ENCODE data around the gene NFIC.

Gene NFIC

GRCh38 chr19:3469638-3470499 is 103.5 kb downstream of the NFIC start:
- Histone ChIP-seq H3K27me3 (ENCODE audit: control insufficient read depth, insufficient read depth, low read length) (peaks cover 43% of the 10 kb centered on the region), H3K36me3 (ENCODE audit: control insufficient read depth, insufficient read depth, low read length) (no peaks in the 10 kb centered on the region), H3K27ac (ENCODE audit: low read depth, low read length) (no peak overlapping the region), H3K9me3 (ENCODE audit: control insufficient read depth, insufficient read depth, low read depth, low read length) (peaks cover 9% of the 10 kb centered on the region), H3K4me1 (ENCODE audit: control insufficient read depth, insufficient read depth, low read length) (no peaks in the 10 kb centered on the region), H3K4me3 (ENCODE audit: low read depth, low read length) (no peak overlapping the region), H3K9ac (ENCODE audit: low read length) (no peak overlapping the region)

- Histone ChIP-seq H3K9ac (ENCODE audit: low read length) (no peak overlapping the region), H3K4me3 (ENCODE audit: low read depth, low read length) (no peak overlapping the region), H3K27ac (ENCODE audit: low read depth, low read length) (no peak overlapping the region), H3K4me1 (ENCODE audit: control insufficient read depth, insufficient read depth, low read length) (no peaks in the 10 kb centered on the region), H3K36me3 (ENCODE audit: control insufficient read depth, insufficient read depth, low read length) (no peaks in the 10 kb centered on the region), H3K9me3 (ENCODE audit: control insufficient read depth, insufficient read depth, low read depth, low read length) (peaks cover 9% of the 10 kb centered on the region), H3K27me3 (ENCODE audit: control insufficient read depth, insufficient read depth, low read length) (peaks cover 40% of the 10 kb centered on the region)
Observed at GRCh38 chr19:3470500-3471128, 104.2 kb downstream of the NFIC start.

GRCh38 chr19:3471954-3472655 is 105.7 kb downstream of the NFIC start:
- H3K9me3 ChIP-seq (ENCODE audit: control insufficient read depth, insufficient read depth, low read depth, low read length): peaks cover 9% of the 10 kb centered on the region
- no peak overlapping the region for H3K27ac ChIP-seq (ENCODE audit: low read depth, low read length)
- no peak overlapping the region for H3K4me3 ChIP-seq (ENCODE audit: low read depth, low read length)
- H3K36me3 ChIP-seq (ENCODE audit: control insufficient read depth, insufficient read depth, low read length): no peaks in the 10 kb centered on the region
- peaks cover 36% of the 10 kb centered on the region for H3K27me3 ChIP-seq (ENCODE audit: control insufficient read depth, insufficient read depth, low read length)
- no peaks in the 10 kb centered on the region for H3K4me1 ChIP-seq (ENCODE audit: control insufficient read depth, insufficient read depth, low read length)
- no peak overlapping the region for H3K9ac ChIP-seq (ENCODE audit: low read length)

GRCh38 chr19:3474010-3474409 is 107.6 kb downstream of the NFIC start:
- Histone ChIP-seq H3K9ac (ENCODE audit: low read length) (no peak overlapping the region), H3K27ac (ENCODE audit: low read depth, low read length) (no peak overlapping the region), H3K4me3 (ENCODE audit: low read depth, low read length) (no peak overlapping the region), H3K27me3 (ENCODE audit: control insufficient read depth, insufficient read depth, low read length) (peaks cover 47% of the 10 kb centered on the region), H3K36me3 (ENCODE audit: control insufficient read depth, insufficient read depth, low read length) (no peaks in the 10 kb centered on the region), H3K9me3 (ENCODE audit: control insufficient read depth, insufficient read depth, low read depth, low read length) (no peaks in the 10 kb centered on the region), H3K4me1 (ENCODE audit: control insufficient read depth, insufficient read depth, low read length) (no peaks in the 10 kb centered on the region)

- Histone ChIP-seq H3K27ac (ENCODE audit: low read depth, low read length) (no peak overlapping the region), H3K27me3 (ENCODE audit: control insufficient read depth, insufficient read depth, low read length) (peaks cover 41% of the 10 kb centered on the region), H3K9me3 (ENCODE audit: control insufficient read depth, insufficient read depth, low read depth, low read length) (no peaks in the 10 kb centered on the region), H3K9ac (ENCODE audit: low read length) (no peak overlapping the region), H3K4me3 (ENCODE audit: low read depth, low read length) (no peak overlapping the region), H3K36me3 (ENCODE audit: control insufficient read depth, insufficient read depth, low read length) (no peaks in the 10 kb centered on the region), H3K4me1 (ENCODE audit: control insufficient read depth, insufficient read depth, low read length) (no peaks in the 10 kb centered on the region)
Observed at GRCh38 chr19:3474614-3475013, 108.2 kb downstream of the NFIC start.

GRCh38 chr19:3475449-3475848 is 109.1 kb downstream of the NFIC start:
- H3K9ac ChIP-seq (ENCODE audit: low read length): no peak overlapping the region
- H3K27me3 ChIP-seq (ENCODE audit: control insufficient read depth, insufficient read depth, low read length): peaks cover 33% of the 10 kb centered on the region
- H3K4me3 ChIP-seq (ENCODE audit: low read depth, low read length): no peak overlapping the region
- no peaks in the 10 kb centered on the region for H3K9me3 ChIP-seq (ENCODE audit: control insufficient read depth, insufficient read depth, low read depth, low read length)
- peaks cover 1% of the 10 kb centered on the region; the same call in 1 of the 2 replicates for H3K4me1 ChIP-seq (ENCODE audit: control insufficient read depth, insufficient read depth, low read length)
- H3K36me3 ChIP-seq (ENCODE audit: control insufficient read depth, insufficient read depth, low read length): no peaks in the 10 kb centered on the region
- no peak overlapping the region for H3K27ac ChIP-seq (ENCODE audit: low read depth, low read length)

- H3K36me3 ChIP-seq (ENCODE audit: control insufficient read depth, insufficient read depth, low read length): no peaks in the 10 kb centered on the region
- H3K27ac ChIP-seq (ENCODE audit: low read depth, low read length): no peak overlapping the region
- H3K4me3 ChIP-seq (ENCODE audit: low read depth, low read length): no peak overlapping the region
- H3K27me3 ChIP-seq (ENCODE audit: control insufficient read depth, insufficient read depth, low read length): peaks cover 25% of the 10 kb centered on the region
- H3K4me1 ChIP-seq (ENCODE audit: control insufficient read depth, insufficient read depth, low read length): peaks cover 12% of the 10 kb centered on the region
- no peak overlapping the region for H3K9ac ChIP-seq (ENCODE audit: low read length)
- H3K9me3 ChIP-seq (ENCODE audit: control insufficient read depth, insufficient read depth, low read depth, low read length): no peaks in the 10 kb centered on the region
Observed at GRCh38 chr19:3476830-3477229, 110.4 kb downstream of the NFIC start.

- Histone ChIP-seq H3K9ac (ENCODE audit: low read length) (no peak overlapping the region), H3K4me1 (ENCODE audit: control insufficient read depth, insufficient read depth, low read length) (peaks cover 18% of the 10 kb centered on the region), H3K4me3 (ENCODE audit: low read depth, low read length) (no peak overlapping the region), H3K9me3 (ENCODE audit: control insufficient read depth, insufficient read depth, low read depth, low read length) (no peaks in the 10 kb centered on the region), H3K36me3 (ENCODE audit: control insufficient read depth, insufficient read depth, low read length) (no peaks in the 10 kb centered on the region), H3K27me3 (ENCODE audit: control insufficient read depth, insufficient read depth, low read length) (peaks cover 25% of the 10 kb centered on the region), H3K27ac (ENCODE audit: low read depth, low read length) (no peak overlapping the region)
Observed at GRCh38 chr19:3477506-3477905, 111.1 kb downstream of the NFIC start.

GRCh38 chr19:3477951-3478350 is 111.6 kb downstream of the NFIC start:
- Histone ChIP-seq H3K36me3 (ENCODE audit: control insufficient read depth, insufficient read depth, low read length) (no peaks in the 10 kb centered on the region), H3K4me1 (ENCODE audit: control insufficient read depth, insufficient read depth, low read length) (peaks cover 19% of the 10 kb centered on the region), H3K27ac (ENCODE audit: low read depth, low read length) (no peak overlapping the region), H3K4me3 (ENCODE audit: low read depth, low read length) (no peak overlapping the region), H3K27me3 (ENCODE audit: control insufficient read depth, insufficient read depth, low read length) (peaks cover 25% of the 10 kb centered on the region), H3K9me3 (ENCODE audit: control insufficient read depth, insufficient read depth, low read depth, low read length) (no peaks in the 10 kb centered on the region), H3K9ac (ENCODE audit: low read length) (no peak overlapping the region)

GRCh38 chr19:3478409-3479176 is 112.2 kb downstream of the NFIC start:
- peaks cover 25% of the 10 kb centered on the region for H3K27me3 ChIP-seq (ENCODE audit: control insufficient read depth, insufficient read depth, low read length)
- H3K4me3 ChIP-seq (ENCODE audit: low read depth, low read length): peak overlapping the region; percentile 56
- no peaks in the 10 kb centered on the region for H3K36me3 ChIP-seq (ENCODE audit: control insufficient read depth, insufficient read depth, low read length)
- H3K27ac ChIP-seq (ENCODE audit: low read depth, low read length): no peak overlapping the region
- H3K4me1 ChIP-seq (ENCODE audit: control insufficient read depth, insufficient read depth, low read length): peaks cover 19% of the 10 kb centered on the region
- H3K9me3 ChIP-seq (ENCODE audit: control insufficient read depth, insufficient read depth, low read depth, low read length): no peaks in the 10 kb centered on the region
- H3K9ac ChIP-seq (ENCODE audit: low read length): peak overlapping the region; percentile 51

Measured in HUES6 (cell line).